BJ (cell line): ENCODE results near the gene RET. TPM values are rescaled to one million over a fixed set of nuclear protein-coding genes. Genes with fewer than 3 reads are reported as not detected.

Experiments
- CTCF ChIA-PET: fragments of 350-600 bp; formaldehyde crosslinking; extraction: SDS; loops from one replicate; lab custom pipeline; 2021; ENCODE audit warnings: antibody characterized with exemption, inconsistent platforms; lab: Yijun Ruan, JAX
- POLR2A ChIA-PET: fragments of 300-600 bp; sonication (Branson Sonifier 250); formaldehyde crosslinking; extraction: SDS; loops from one replicate; lab custom pipeline; 2021; ENCODE audit warnings: antibody characterized with exemption; lab: Charles Lee
- DNase-seq: peaks from one replicate; pipeline ENCODE4 v3.0.0-alpha.2; 2011; ENCODE audit warnings: low read depth
- H3K27me3 ChIP-seq: 2 replicates; pipeline ENCODE4 v1.6.0; 2011; ENCODE audit warnings: low read length; ENCODE audit not compliant: control insufficient read depth, insufficient read depth
- H3K36me3 ChIP-seq: 2 replicates; pipeline ENCODE4 v1.5.1; 2011; ENCODE audit warnings: low read length; ENCODE audit not compliant: control insufficient read depth, insufficient read depth
- H3K4me3 ChIP-seq: 2 replicates; pipeline ENCODE4 v1.5.1; 2011; ENCODE audit warnings: low read depth, mild to moderate bottlenecking, control low read depth, low read length
- polyA plus RNA-seq: library from polyadenylated mRNA; depleted of rRNA; stranded (reverse); fragments of >200 nt; gene quantifications from 2 replicates; pipeline ENCODE4 v1.2.3, GENCODE V29; 2011
- TF ChIP-seq, protein P1 (sequence below): IDR thresholded peaks from 2 replicates; pipeline ENCODE4 v1.5.1; 2011; ENCODE audit warnings: low read depth, mild to moderate bottlenecking, control low read depth, inconsistent platforms, low read length, moderate library complexity; ENCODE audit not compliant: insufficient read depth

Gene RET
- polyA plus RNA-seq, 1 experiment = 0.29 TPM

DNA sequence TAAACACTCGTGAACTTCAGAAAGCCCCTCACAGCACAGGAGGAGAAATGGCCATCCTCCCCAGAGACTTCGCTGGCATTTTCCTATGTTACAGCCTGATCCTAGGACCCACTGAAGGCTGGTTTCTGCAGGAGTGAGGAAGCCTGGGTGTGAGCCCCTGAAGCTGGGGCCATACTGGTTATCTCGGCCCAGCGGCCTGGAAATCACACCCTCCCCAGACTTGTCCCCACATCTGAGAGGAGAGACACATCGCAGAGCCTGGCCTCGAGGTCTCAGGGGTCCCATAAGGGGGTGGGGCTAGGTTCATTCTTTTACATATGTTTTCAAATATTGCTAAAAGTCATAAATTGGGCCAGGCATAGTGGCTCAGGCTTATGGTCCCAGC, 17.5 kb upstream of the RET start:
- DNase-seq = no peak
- POLR2A ChIA-PET = no interaction called here
- TF ChIP-seq, protein P1, sequence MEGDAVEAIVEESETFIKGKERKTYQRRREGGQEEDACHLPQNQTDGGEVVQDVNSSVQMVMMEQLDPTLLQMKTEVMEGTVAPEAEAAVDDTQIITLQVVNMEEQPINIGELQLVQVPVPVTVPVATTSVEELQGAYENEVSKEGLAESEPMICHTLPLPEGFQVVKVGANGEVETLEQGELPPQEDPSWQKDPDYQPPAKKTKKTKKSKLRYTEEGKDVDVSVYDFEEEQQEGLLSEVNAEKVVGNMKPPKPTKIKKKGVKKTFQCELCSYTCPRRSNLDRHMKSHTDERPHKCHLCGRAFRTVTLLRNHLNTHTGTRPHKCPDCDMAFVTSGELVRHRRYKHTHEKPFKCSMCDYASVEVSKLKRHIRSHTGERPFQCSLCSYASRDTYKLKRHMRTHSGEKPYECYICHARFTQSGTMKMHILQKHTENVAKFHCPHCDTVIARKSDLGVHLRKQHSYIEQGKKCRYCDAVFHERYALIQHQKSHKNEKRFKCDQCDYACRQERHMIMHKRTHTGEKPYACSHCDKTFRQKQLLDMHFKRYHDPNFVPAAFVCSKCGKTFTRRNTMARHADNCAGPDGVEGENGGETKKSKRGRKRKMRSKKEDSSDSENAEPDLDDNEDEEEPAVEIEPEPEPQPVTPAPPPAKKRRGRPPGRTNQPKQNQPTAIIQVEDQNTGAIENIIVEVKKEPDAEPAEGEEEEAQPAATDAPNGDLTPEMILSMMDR = no peak

GRCh38 chr10:43059828-43060227, 17.0 kb upstream of the RET start:
- CTCF ChIA-PET = no interaction called here
- H3K36me3 ChIP-seq = no peaks in the 10 kb centered on the region
- TF ChIP-seq, protein P1 = no peak
- no peak for DNase-seq
- no peak overlapping the region for H3K4me3 ChIP-seq
- H3K27me3 ChIP-seq = peaks cover 1% of the 10 kb centered on the region; the same call in 1 of the 2 replicates
- POLR2A ChIA-PET = no interaction called here

More for the DNA sequence above, 17.5 kb upstream of the RET start:
- H3K4me3 ChIP-seq = no peak overlapping the region
- no peaks in the 10 kb centered on the region for H3K36me3 ChIP-seq
- CTCF ChIA-PET = no interaction called here
- H3K27me3 ChIP-seq = peaks cover 1% of the 10 kb centered on the region; the same call in 1 of the 2 replicates

- Histone ChIP-seq H3K4me3 (no peak overlapping the region), H3K36me3 (no peaks in the 10 kb centered on the region), H3K27me3 (peaks cover 1% of the 10 kb centered on the region; the same call in 1 of the 2 replicates)
- no peak for DNase-seq
- TF ChIP-seq, protein P1 = no peak
- ChIA-PET POLR2A (no interaction called here), CTCF (no interaction called here)
These were observed 16.6 kb upstream of the RET start for GRCh38 chr10:43060291-43060690.

GRCh38 chr10:43061331-43061730, 15.5 kb upstream of the RET start:
- POLR2A ChIA-PET = no interaction called here
- H3K27me3 ChIP-seq = peaks cover 1% of the 10 kb centered on the region; the same call in 1 of the 2 replicates
- CTCF ChIA-PET = no interaction called here
- no peak overlapping the region for H3K4me3 ChIP-seq
- no peak for DNase-seq
- no peaks in the 10 kb centered on the region for H3K36me3 ChIP-seq
- TF ChIP-seq, protein P1 = no peak

DNA sequence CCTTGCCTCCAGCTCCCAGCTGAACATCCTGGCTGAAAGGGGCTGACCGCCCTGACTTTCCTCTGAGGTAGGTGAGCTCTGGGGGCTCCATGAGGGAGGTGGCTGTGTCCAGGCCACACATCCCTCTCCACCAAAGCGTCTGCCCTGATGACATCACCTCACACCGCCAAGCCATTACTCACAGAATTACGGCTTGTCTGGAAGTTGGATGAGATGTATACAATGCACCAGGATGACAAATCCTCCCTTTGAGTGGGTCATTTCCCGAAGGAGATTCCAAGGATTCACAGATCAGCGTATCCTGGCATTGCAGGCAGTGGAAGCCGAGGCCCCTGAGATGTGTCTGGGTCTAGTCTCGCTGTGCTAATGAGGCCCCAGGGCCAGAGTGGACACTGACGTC, 15.1 kb upstream of the RET start:
- Histone ChIP-seq H3K27me3 (peaks cover 1% of the 10 kb centered on the region; the same call in 1 of the 2 replicates), H3K36me3 (no peaks in the 10 kb centered on the region), H3K4me3 (no peak overlapping the region)
- ChIA-PET POLR2A (no interaction called here), CTCF (no interaction called here)
- TF ChIP-seq, protein P1 = no peak
- DNase-seq = no peak
